ENCODE data around the gene NTNG2.

DNA sequence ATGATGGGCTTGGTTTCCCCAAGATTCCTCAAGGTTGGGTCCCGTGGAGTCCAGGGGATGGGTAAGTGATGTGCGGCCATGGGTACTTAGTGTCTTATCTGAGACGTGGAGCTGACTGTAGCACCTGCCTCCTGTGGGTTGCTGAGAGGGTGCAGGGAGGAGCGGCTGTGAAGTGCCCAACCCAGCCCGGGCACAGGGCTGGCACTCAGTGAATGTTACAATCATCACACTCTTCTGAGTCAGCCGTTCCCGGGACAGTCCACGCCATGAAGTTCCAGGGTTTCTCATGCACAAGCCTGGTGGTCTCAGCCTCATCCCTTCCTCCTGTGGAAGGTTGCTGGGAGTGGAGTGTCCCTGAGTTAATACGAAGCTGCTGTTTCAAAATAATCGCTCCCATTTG is 29.1 kb downstream of the NTNG2 start:
- TF ChIP-seq EZH2 (IDR thresholded peaks at IDR 0.05) = no peak
- TF ChIP-seq POLR2AphosphoS5 (IDR thresholded peaks at IDR 0.05; ENCODE audit: borderline replicate concordance, low read depth, low read length) = no peak

Measured in SK-N-MC (cell line).